Astrocyte of the cerebellum (primary cell): Measurements from ENCODE around the gene TBC1D9.

Experiments used
- DNase-seq: peaks from one replicate; pipeline ENCODE4 v3.0.0-alpha.2; 2011; ENCODE audit warnings: low read depth
- H3K4me3 ChIP-seq: 2 replicates; pipeline ENCODE4 v1.5.1; 2011; ENCODE audit warnings: mild to moderate bottlenecking, low read depth, low read length, moderate library complexity
- CTCF ChIP-seq: IDR thresholded peaks from 2 replicates; pipeline ENCODE4 v1.5.1; 2012; ENCODE audit warnings: low read length, low read depth, moderate library complexity, mild to moderate bottlenecking; ENCODE audit errors: missing control alignments
- in situ Hi-C: cut with HindIII; loops from 2 replicates; pipeline ENCODE4 v1.10.0; 2017; ENCODE audit warnings: low sequenced_read_pairs

The TBC1D9 gene

GRCh38 chr4:140756319-140757231, at the start of gene TBC1D9:
TSS of gene TBC1D9 (minus strand) at chr4:140756385. CDS start at chr4:140756045, 340 bp downstream.
- no peak for TF ChIP-seq CTCF
- in situ Hi-C loops = no loop called here
- peak within 1 kb of the TSS; percentile 57 for H3K4me3 ChIP-seq
- peak; percentile 56 for DNase-seq

DNA sequence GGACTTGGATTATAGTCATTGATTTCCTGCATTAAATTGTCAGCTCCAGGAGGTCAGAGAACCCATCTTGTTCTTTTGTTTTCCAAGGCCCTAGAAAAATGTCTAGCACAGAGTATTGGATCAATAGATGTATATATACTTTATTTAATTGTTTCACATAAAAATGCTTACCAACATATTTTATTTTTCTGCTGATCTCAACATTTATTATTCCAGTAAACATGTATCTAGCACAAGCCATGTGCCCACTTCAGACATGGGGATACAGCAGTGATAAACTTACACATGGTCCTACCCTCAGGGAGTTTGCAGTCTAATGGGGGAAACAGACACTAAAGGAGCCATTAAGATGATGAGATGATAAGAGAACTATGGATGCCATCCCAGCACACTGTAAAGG, 49.1 kb upstream of the TBC1D9 start:
- in situ Hi-C loops = no loop called here
- H3K4me3 ChIP-seq = no peak overlapping the region
- DNase-seq = no peak
- TF ChIP-seq CTCF = no peak

GRCh38 chr4:140802591-140802990, 46.4 kb upstream of the TBC1D9 start:
- in situ Hi-C loops = no loop called here
- no peak for DNase-seq
- H3K4me3 ChIP-seq = no peak overlapping the region
- no peak for TF ChIP-seq CTCF

DNA sequence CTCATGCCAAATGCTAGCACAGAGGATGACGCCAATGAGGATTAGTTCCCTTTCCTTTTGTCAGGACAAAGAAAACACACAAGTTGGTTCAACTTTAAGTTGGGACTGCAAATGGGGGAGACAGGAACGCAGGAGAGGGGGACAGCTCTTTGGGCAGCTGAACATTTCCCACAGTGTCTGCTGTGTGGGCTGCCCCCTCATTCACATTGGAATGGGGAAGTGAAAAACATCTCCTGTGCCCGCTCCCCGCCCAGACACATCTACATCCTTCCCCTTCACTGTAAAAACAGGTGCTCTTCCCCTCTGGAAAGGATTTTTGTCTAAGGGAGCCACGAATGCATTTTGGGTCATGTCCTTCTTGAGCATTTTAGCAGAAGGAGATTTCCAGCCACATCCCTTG, 44.5 kb upstream of the TBC1D9 start:
- in situ Hi-C loops = no loop called here
- TF ChIP-seq CTCF = no peak
- no peak for DNase-seq
- H3K4me3 ChIP-seq = no peak overlapping the region

- in situ Hi-C loops = no loop called here
- no peak for DNase-seq
- no peak overlapping the region for H3K4me3 ChIP-seq
- TF ChIP-seq CTCF = no peak
These were observed 43.6 kb upstream of the TBC1D9 start for GRCh38 chr4:140799686-140800225.

GRCh38 chr4:140793291-140793690, 37.1 kb upstream of the TBC1D9 start:
- no peak overlapping the region for H3K4me3 ChIP-seq
- in situ Hi-C loops = loop anchor here (5.0 kb wide), 1 partner anchor 121 kb away; no protein-coding TSS in a partner anchor
- DNase-seq = no peak
- no peak for TF ChIP-seq CTCF
